A673 (cell line): Measurements from ENCODE around the gene SMIM35. TPM values are rescaled to one million over a fixed set of nuclear protein-coding genes. Genes with fewer than 3 reads are reported as not detected.

Experiments used
- BruUV-seq: library from RNA; stranded (reverse); fragments of 400-500 nt; replicated peaks from 2 replicates; lab custom pipeline; 2021; lab: Mats Ljungman, UMichigan
- CTCF ChIA-PET: fragments of 300-600 bp; sonication (Branson Sonifier 250); formaldehyde crosslinking; loops from one replicate; lab custom pipeline; 2022; ENCODE audit warnings: antibody characterized with exemption; lab: Charles Lee
- POLR2A ChIA-PET: fragments of 300-600 bp; sonication (Branson Sonifier 250); formaldehyde crosslinking; loops from one replicate; lab custom pipeline; 2022; ENCODE audit warnings: antibody characterized with exemption; ENCODE audit not compliant: low non-redundant PET; lab: Charles Lee
- DNase-seq: peaks from one replicate; pipeline ENCODE4 v3.0.0-alpha.2; 2015; ENCODE audit warnings: low spot score
- H3K27ac ChIP-seq: fragments of 200-600 bp; sonication (generic); 2 replicates; pipeline ENCODE4 v1.5.1; 2016; ENCODE audit warnings: mixed run types, low read depth, mild to moderate bottlenecking, mixed read lengths, antibody characterized with exemption, low read length; ENCODE audit not compliant: poor library complexity, severe bottlenecking
- H3K27me3 ChIP-seq: fragments of 200-600 bp; sonication (generic); replicated peaks from 2 replicates; pipeline ENCODE4 v1.6.1; 2017; ENCODE audit warnings: mixed run types, low read depth, mild to moderate bottlenecking, mixed read lengths, antibody characterized with exemption, low read length; ENCODE audit not compliant: insufficient read depth, poor library complexity
- H3K36me3 ChIP-seq: fragments of 200-600 bp; sonication (generic); 2 replicates; pipeline ENCODE4 v1.6.1; 2016; ENCODE audit warnings: mixed run types, mild to moderate bottlenecking, mixed read lengths, antibody characterized with exemption, low read length; ENCODE audit not compliant: insufficient read depth, poor library complexity, severe bottlenecking
- H3K4me1 ChIP-seq: fragments of 200-600 bp; sonication (generic); 2 replicates; pipeline ENCODE4 v1.6.1; 2017; ENCODE audit warnings: mixed run types, mild to moderate bottlenecking, mixed read lengths, antibody characterized with exemption, low read length; ENCODE audit not compliant: insufficient read depth, poor library complexity, severe bottlenecking
- H3K4me3 ChIP-seq: fragments of 200-600 bp; sonication (generic); 2 replicates; pipeline ENCODE4 v1.5.1; 2016; ENCODE audit warnings: low read depth, mixed run types, mild to moderate bottlenecking, mixed read lengths, low read length; ENCODE audit not compliant: poor library complexity, severe bottlenecking
- H3K9me3 ChIP-seq: fragments of 200-600 bp; sonication (generic); 2 replicates; pipeline ENCODE4 v1.6.1; 2016; ENCODE audit warnings: mixed run types, low read depth, mild to moderate bottlenecking, mixed read lengths, antibody characterized with exemption, low read length; ENCODE audit not compliant: poor library complexity, severe bottlenecking
- CTCF ChIP-seq: fragments of 300-800, 200-600 bp; sonication (generic); conservative IDR thresholded peaks from 2 replicates; pipeline ENCODE4 v1.5.1; 2017; ENCODE audit warnings: low read depth, mild to moderate bottlenecking, antibody characterized with exemption, low read length, moderate library complexity, mixed read lengths
- EZH2 ChIP-seq: fragments of 200-600 bp; sonication (generic); IDR thresholded peaks from 2 replicates; pipeline ENCODE4 v1.6.1; 2017; ENCODE audit warnings: borderline replicate concordance, low read depth, mild to moderate bottlenecking, mixed read lengths, antibody characterized with exemption, low read length; ENCODE audit not compliant: poor library complexity, severe bottlenecking
- intact Hi-C: fragments of 100-400 bp; cut with micrococcal nuclease; formaldehyde crosslinking; loops from one replicate; pipeline ENCODE4 v1.10.0; 2022; ENCODE audit not compliant: unreplicated experiment
- total RNA-seq: library from RNA; stranded (reverse); gene quantifications from 2 replicates; pipeline ENCODE4 v1.2.3, GENCODE V29; 2021

SMIM35 gene
- total RNA-seq, 1 experiment from 2014 or later: not detected

- ChIA-PET CTCF (no interaction called here), POLR2A (no interaction called here)
- no peak for DNase-seq
- Histone ChIP-seq H3K4me1 (no peaks in the 10 kb centered on the region), H3K4me3 (no peak overlapping the region), H3K27me3 (no peaks in the 10 kb centered on the region), H3K36me3 (no peaks in the 10 kb centered on the region), H3K9me3 (no peaks in the 10 kb centered on the region), H3K27ac (no peak overlapping the region)
- intact Hi-C loops: no loop called here
- no TSS peak for BruUV-seq
- TF ChIP-seq CTCF: no peak
These were observed 58.1 kb downstream of the SMIM35 start for GRCh38 chr11:118028626-118029025.

- no peak for DNase-seq
- H3K4me1 ChIP-seq: no peaks in the 10 kb centered on the region
- no TSS peak for BruUV-seq
- no peak overlapping the region for H3K27ac ChIP-seq
- H3K27me3 ChIP-seq: no peaks in the 10 kb centered on the region
- no peaks in the 10 kb centered on the region for H3K36me3 ChIP-seq
- no peak overlapping the region for H3K4me3 ChIP-seq
- intact Hi-C loops: no loop called here
- TF ChIP-seq EZH2 (no peak), CTCF (0 out of 2 replicates have a peak, but pooled peaks have one; percentile 22)
- no peaks in the 10 kb centered on the region for H3K9me3 ChIP-seq
- ChIA-PET POLR2A (no interaction called here), CTCF (no interaction called here)
These were observed 59.1 kb downstream of the SMIM35 start for GRCh38 chr11:118027694-118028093.

- ChIA-PET POLR2A (no interaction called here), CTCF (interaction anchor here (0.5 kb wide), 1 partner anchor 47 kb away, joined by 4 read pairs; no protein-coding TSS in a partner anchor)
- intact Hi-C loops: no loop called here
These were observed 65.6 kb downstream of the SMIM35 start for GRCh38 chr11:118021146-118021545.

More at GRCh38 chr11:118021146-118021545, 65.6 kb downstream of the SMIM35 start:
- Histone ChIP-seq H3K36me3 (no peaks in the 10 kb centered on the region), H3K9me3 (peaks cover 5% of the 10 kb centered on the region), H3K4me1 (no peaks in the 10 kb centered on the region), H3K27me3 (peaks cover 40% of the 10 kb centered on the region), H3K4me3 (no peak overlapping the region), H3K27ac (no peak overlapping the region)
- BruUV-seq: no TSS peak
- no peak for DNase-seq
- TF ChIP-seq CTCF (no peak), EZH2 (no peak)
